K562 (cell line): Measurements from ENCODE around the gene EFCAB8. TPM values are rescaled to one million over a fixed set of nuclear protein-coding genes. Genes with fewer than 3 reads are reported as not detected.

Experiments
- ATAC-seq: fragments of 200-7000 bp; cut with Tn5 transposase; 3 replicates; pipeline ENCODE4 v1.9.1; 2020; ENCODE audit warnings: moderate library complexity
- BruUV-seq: library from RNA; stranded (reverse); fragments of 400-500 nt; replicated peaks from 2 replicates; lab custom pipeline; 2021; lab: Mats Ljungman, UMichigan
- CTCF ChIA-PET: fragments of 300-600 bp; formaldehyde crosslinking; extraction: SDS; loops from one replicate; lab custom pipeline; 2021; ENCODE audit warnings: low intra/inter-chr PET ratio; lab: Yijun Ruan, JAX
- POLR2A ChIA-PET: fragments of 300-600, 350-650 bp; sonication (Branson Sonifier 250); formaldehyde crosslinking; extraction: SDS; loops from one replicate; lab custom pipeline; 2021; ENCODE audit warnings: antibody characterized with exemption, inconsistent platforms; lab: Yijun Ruan, JAX
- DNase-seq, 4 experiments: peaks; one replicate each; pipeline versions ENCODE4 v3.0.0 to v3.0.0-alpha.2; 2011 to 2018; ENCODE audit warnings: low spot score in 3 of 4, mixed read lengths in 3 of 4; ENCODE audit errors: extremely low read depth in 1 of 4
- FAIRE-seq: peaks from 2 replicates; lab custom pipeline; 2011; peaks lifted over from hg19 to GRCh38; lab: Jason Lieb, UNC
- H2AFZ ChIP-seq: 2 replicates; pipeline ENCODE4 v1.6.0; 2011; ENCODE audit warnings: low read depth, low read length, control low read depth, inconsistent platforms
- H3K27ac ChIP-seq: fragments of 200-600 bp; 3 replicates; pipeline ENCODE4 v1.8.0; 2011; ENCODE audit warnings: low read depth, mild to moderate bottlenecking, control low read depth, inconsistent platforms, low read length, moderate library complexity, mixed read lengths; ENCODE audit errors: extremely low read depth
- H3K27me3 ChIP-seq, 2 experiments: fragments of 300-600 bp in 1 of 2; 2 replicates in 1 of 2; 3 replicates in 1 of 2; pipeline versions ENCODE4 v1.6.0 to v1.8.0; 2011; ENCODE audit warnings: inconsistent platforms in 2 of 2, low read length in 2 of 2, mild to moderate bottlenecking in 1 of 2, mixed read lengths in 1 of 2, moderate library complexity in 1 of 2; ENCODE audit not compliant: control insufficient read depth in 2 of 2, insufficient read depth in 2 of 2
- H3K36me3 ChIP-seq: fragments of 300-600 bp; 3 replicates; pipeline ENCODE4 v1.8.0; 2011; ENCODE audit warnings: mild to moderate bottlenecking, low read length, inconsistent platforms; ENCODE audit not compliant: control insufficient read depth, insufficient read depth
- H3K4me1 ChIP-seq, 2 experiments: fragments of 200-600 bp in 1 of 2; replicated peaks in 1 of 2; 2 replicates in 1 of 2; 3 replicates in 1 of 2; pipeline versions ENCODE4 v1.5.1 to v1.8.0; 2011; ENCODE audit warnings: inconsistent platforms in 2 of 2, low read length in 2 of 2, mild to moderate bottlenecking in 1 of 2, mixed read lengths in 1 of 2, moderate library complexity in 1 of 2; ENCODE audit not compliant: control insufficient read depth in 2 of 2, insufficient read depth in 2 of 2
- H3K4me2 ChIP-seq: 2 replicates; pipeline ENCODE4 v1.6.1; 2011; ENCODE audit warnings: low read length, control low read depth, inconsistent platforms, mixed read lengths; ENCODE audit not compliant: insufficient read depth
- H3K4me3 ChIP-seq: fragments of 200-600 bp; sonication (generic), shearing (Covaris generic); 2 replicates; pipeline ENCODE4 v1.5.1; 2016; ENCODE audit warnings: control low read depth, inconsistent platforms
- H3K79me2 ChIP-seq: fragments of 200-600 bp; 3 replicates; pipeline ENCODE4 v1.8.0; 2011; ENCODE audit warnings: low read length, inconsistent platforms; ENCODE audit not compliant: control insufficient read depth, insufficient read depth
- H3K9ac ChIP-seq, 2 experiments: 2 replicates each; pipeline versions ENCODE4 v1.6.0 to v1.6.1; 2011; ENCODE audit warnings: low read depth in 2 of 2, low read length in 2 of 2, control low read depth in 1 of 2, inconsistent platforms in 1 of 2, mild to moderate bottlenecking in 1 of 2, mixed read lengths in 1 of 2; ENCODE audit not compliant: insufficient read depth in 1 of 2
- H3K9me1 ChIP-seq: one replicate; pipeline ENCODE4 v1.6.0; 2011; ENCODE audit warnings: inconsistent platforms, mild to moderate bottlenecking, low read length, moderate library complexity; ENCODE audit not compliant: control insufficient read depth, insufficient read depth
- H3K9me3 ChIP-seq: replicated peaks from 2 replicates; pipeline ENCODE4 v1.5.1; 2011; ENCODE audit warnings: low read depth, low read length, inconsistent platforms; ENCODE audit not compliant: control insufficient read depth, insufficient read depth
- H4K20me1 ChIP-seq: replicated peaks from 2 replicates; pipeline ENCODE4 v1.6.1; 2011; ENCODE audit warnings: low read length, inconsistent platforms, mixed read lengths; ENCODE audit not compliant: control insufficient read depth, insufficient read depth
- ARID3B ChIP-seq: fragments of 250-450 bp; sonication (Bioruptor Pico); IDR thresholded peaks from 2 replicates; pipeline ENCODE4 v1.4.0; 2020; ENCODE audit warnings: borderline replicate concordance
- DIDO1 ChIP-seq: fragments of 450-650 bp; IDR thresholded peaks from 2 replicates; pipeline ENCODE4 v1.6.1; 2016; ENCODE audit warnings: low read depth, missing biosample characterization, missing genetic modification characterization
- FOXP1 ChIP-seq: sonication (generic); formaldehyde crosslinking; IDR thresholded peaks from 2 replicates; pipeline ENCODE4 v1.8.0; 2022; ENCODE audit warnings: mild to moderate bottlenecking, missing genetic modification reagents
- HDAC1 ChIP-seq, 2 experiments: fragments of 450-650 bp; IDR thresholded peaks; 2 replicates each; pipeline ENCODE4 v1.6.1; 2016 to 2017; ENCODE audit warnings: inconsistent platforms in 1 of 2, mild to moderate bottlenecking in 1 of 2, moderate library complexity in 1 of 2
- HNRNPK ChIP-seq: fragments of 200-400 bp; formaldehyde crosslinking; IDR thresholded peaks from one replicate; pipeline ENCODE4 v1.6.1; 2018; ENCODE audit warnings: mild to moderate bottlenecking, low read depth, low read length; ENCODE audit not compliant: poor library complexity, severe bottlenecking
- MLX ChIP-seq, 2 experiments: fragments of 450-650 bp in 1 of 2; sonication (generic) in 1 of 2; formaldehyde crosslinking; conservative IDR thresholded peaks; 2 replicates each; pipeline versions ENCODE4 v1.4.0 to v1.8.1; 2020 to 2022; ENCODE audit warnings: mild to moderate bottlenecking in 1 of 2, missing genetic modification reagents in 1 of 2
- NCOA4 ChIP-seq: fragments of 450-650 bp; IDR thresholded peaks from 2 replicates; pipeline ENCODE4 v1.6.1; 2018; ENCODE audit warnings: mild to moderate bottlenecking; ENCODE audit not compliant: partially characterized antibody
- NCOR1 ChIP-seq: fragments of 450-650 bp; IDR thresholded peaks from 2 replicates; pipeline ENCODE4 v1.6.1; 2016; ENCODE audit warnings: mild to moderate bottlenecking, moderate library complexity
- NEUROD1 ChIP-seq: fragments of 150-350 bp; IDR thresholded peaks from 2 replicates; pipeline ENCODE4 v1.6.1; 2014; ENCODE audit warnings: borderline replicate concordance, low read length, low read depth; ENCODE audit not compliant: partially characterized antibody
- NFATC3 ChIP-seq: fragments of 450-650 bp; IDR thresholded peaks from 2 replicates; pipeline ENCODE4 v1.6.1; 2017; ENCODE audit warnings: mild to moderate bottlenecking
- NFIX ChIP-seq: fragments of 250-450 bp; sonication (Bioruptor Pico); IDR thresholded peaks from 2 replicates; pipeline ENCODE4 v1.4.0; 2020; ENCODE audit warnings: low read depth, mild to moderate bottlenecking, moderate library complexity
- PRPF4 ChIP-seq: fragments of 200-400 bp; formaldehyde crosslinking; IDR thresholded peaks from one replicate; pipeline ENCODE4 v1.6.1; 2017; ENCODE audit warnings: low read length, low read depth, mild to moderate bottlenecking; ENCODE audit not compliant: insufficient read depth, poor library complexity, severe bottlenecking
- RFX1 ChIP-seq: fragments of 450-650 bp; IDR thresholded peaks from 2 replicates; pipeline ENCODE4 v1.6.1; 2016; ENCODE audit warnings: mild to moderate bottlenecking, moderate library complexity
- SMARCA5 ChIP-seq: fragments of 450-650 bp; IDR thresholded peaks from 2 replicates; pipeline ENCODE4 v1.6.1; 2016
- TRIM28 ChIP-seq: fragments of 450-650 bp; IDR thresholded peaks from 2 replicates; pipeline ENCODE4 v1.6.1; 2017
- ZBTB1 ChIP-seq: sonication (generic); formaldehyde crosslinking; IDR thresholded peaks from 2 replicates; pipeline ENCODE4 v1.8.1; 2023; ENCODE audit warnings: missing genetic modification reagents, low read depth, mild to moderate bottlenecking, borderline replicate concordance
- ZNF133 ChIP-seq: fragments of 250-450 bp; sonication (Bioruptor Pico); IDR thresholded peaks from 2 replicates; pipeline ENCODE4 v1.4.0; 2020; ENCODE audit warnings: mild to moderate bottlenecking
- ZNF277 ChIP-seq: fragments of 250-450 bp; sonication (Bioruptor Pico); IDR thresholded peaks from 2 replicates; pipeline ENCODE4 v1.8.0; 2022; ENCODE audit warnings: inconsistent platforms, mild to moderate bottlenecking, moderate library complexity, borderline replicate concordance
- WGBS: fragments of 100-300 bp; shearing (Covaris generic); methylation state at CpG from one replicate; pipeline ENCODE4 v1.1.6; 2016; ENCODE audit warnings: low coverage, mixed read lengths; ENCODE audit not compliant: insufficient coverage; ENCODE audit errors: missing lambda C conversion rate; 5-methylcytosine and 5-hydroxymethylcytosine counted together
- in situ Hi-C: fragments of 300-500 bp; cut with MboI; formaldehyde crosslinking; loops from 4 replicates; pipeline ENCODE4 v1.15.0; 2018; ENCODE audit warnings: inconsistent platforms, mixed read lengths
- intact Hi-C: fragments of 100-400 bp; cut with micrococcal nuclease; formaldehyde crosslinking; loops from 2 replicates; pipeline ENCODE4 v1.14.2; 2022
- polyA plus RNA-seq, 8 experiments: library from polyadenylated mRNA; depleted of rRNA in 4 of 8; stranded (reverse) in 5 of 8; unstranded in 3 of 8; fragments of >200 nt; fragmentation: Nextera tagmentation in 2 of 8; fragmentation: Illumina TruSeq in 1 of 8; extraction: Ambion mirVana in 2 of 8; extraction: Trizol in 1 of 8; gene quantifications; 2 replicates each; pipeline versions ENCODE4 v1.2.1 to v1.2.3, GENCODE V29; 2011 to 2014; ENCODE audit warnings: inconsistent platforms in 1 of 8, missing spikeins in 1 of 8
- total RNA-seq, 7 experiments: library from RNA; depleted of rRNA in 6 of 7; stranded (reverse); fragments of >200 nt in 6 of 7; fragmentation: Illumina TruSeq in 2 of 7; extraction: Trizol in 2 of 7; gene quantifications; 2 replicates each; pipeline versions ENCODE4 v1.2.1 to v1.2.3, GENCODE V29; 2011 to 2021; ENCODE audit warnings: low replicate concordance in 1 of 7

EFCAB8 gene
- total and polyA plus RNA-seq, 9 of the 15 experiments (the other 6 are each of a cell fraction or from before 2014, with no cell fraction given) = 0.03 to 0.18 (median 0.11) TPM; not detected in 6

GRCh38 chr20:32907886-32908285, 49.2 kb downstream of the EFCAB8 start:
- no peaks in the 10 kb centered on the region for H3K36me3 ChIP-seq
- H3K9me1 ChIP-seq = no peaks in the 10 kb centered on the region
- H3K27me3 ChIP-seq = peaks cover 7 to 50% of the 10 kb centered on the region in 2 experiments; a peak in 4 of 5 replicates
- no peak overlapping the region for H3K27ac ChIP-seq
- H3K4me1 ChIP-seq = peaks cover 0 to 3% of the 10 kb centered on the region in 2 experiments; a peak in 1 of 5 replicates
- ATAC-seq (no peak), FAIRE-seq (no peak), DNase-seq (no peak)
- intact Hi-C loops (no loop called here), in situ Hi-C loops (no loop called here)
- POLR2A ChIA-PET = interaction anchor here (1.0 kb wide), 1 partner anchor 10 kb away, joined by 3 read pairs; no protein-coding TSS in a partner anchor
- H2AFZ ChIP-seq = no peak overlapping the region
- H3K79me2 ChIP-seq = no peaks in the 10 kb centered on the region
- no peak overlapping the region for H3K4me3 ChIP-seq
- WGBS = 3% methylated on average over 13 of the region's 13 CpGs
- H3K9me3 ChIP-seq = no peaks in the 10 kb centered on the region
- peaks cover 8% of the 10 kb centered on the region; the same call in 1 of the 2 replicates for H4K20me1 ChIP-seq
- TF ChIP-seq ZNF133 (CRISPR knock-in tag) = no peak
- TF ChIP-seq DIDO1 = no peak
- TF ChIP-seq ZNF277 (CRISPR knock-in tag) = no peak
- TF ChIP-seq PRPF4 = no peak
- TF ChIP-seq HDAC1 (IDR thresholded peaks at IDR 0.05) = no peak
- TF ChIP-seq NFATC3 = no peak
- no peak for TF ChIP-seq NCOR1
- TF ChIP-seq ARID3B = no peak
- no peak for TF ChIP-seq HNRNPK
- TF ChIP-seq NEUROD1 = no peak
- TF ChIP-seq TRIM28 = no peak
- TF ChIP-seq ZBTB1 (CRISPR knock-in tag) = no peak
- no peak for TF ChIP-seq RFX1
- TF ChIP-seq MLX (CRISPR knock-in tag; conservative IDR thresholded peaks at IDR 0.05) = no peak
- TF ChIP-seq NFIX = no peak
- TF ChIP-seq SMARCA5 = no peak
- TF ChIP-seq NCOA4 = no peak
- no peak for TF ChIP-seq FOXP1 (CRISPR knock-in tag)
- no peak overlapping the region for H3K9ac ChIP-seq
- BruUV-seq = no TSS peak
- H3K4me2 ChIP-seq = no peak overlapping the region
- CTCF ChIA-PET = no interaction called here
